H9 (cell line): ENCODE results near the gene ST3GAL5. TPM values are rescaled to one million over a fixed set of nuclear protein-coding genes. Genes with fewer than 3 reads are reported as not detected.

Experiments
- DNase-seq: peaks from one replicate; pipeline ENCODE4 v3.0.0-alpha.2; 2017
- H2AFZ ChIP-seq: one replicate; pipeline ENCODE4 v1.6.1; 2013; ENCODE audit warnings: mild to moderate bottlenecking, low read length, control low read depth, moderate library complexity
- H2AK5ac ChIP-seq: 2 replicates; pipeline ENCODE4 v1.6.1; 2013; ENCODE audit warnings: low read length, control low read depth, mixed read lengths; ENCODE audit not compliant: insufficient read length
- H2BK120ac ChIP-seq: one replicate; pipeline ENCODE4 v1.6.1; 2013; ENCODE audit warnings: low read depth, mild to moderate bottlenecking, low read length, control low read depth, inconsistent platforms; ENCODE audit not compliant: poor library complexity, severe bottlenecking
- H2BK12ac ChIP-seq: 2 replicates; pipeline ENCODE4 v1.6.1; 2013; ENCODE audit warnings: low read length, control low read depth, mixed read lengths, low read depth; ENCODE audit not compliant: insufficient read length
- H2BK15ac ChIP-seq: 2 replicates; pipeline ENCODE4 v1.6.1; 2013; ENCODE audit warnings: low read depth, low read length, control low read depth
- H2BK20ac ChIP-seq: one replicate; pipeline ENCODE4 v1.6.1; 2013; ENCODE audit warnings: low read depth, mild to moderate bottlenecking, low read length, control low read depth, inconsistent platforms; ENCODE audit not compliant: poor library complexity, severe bottlenecking
- H2BK5ac ChIP-seq: 2 replicates; pipeline ENCODE4 v1.6.1; 2013; ENCODE audit warnings: low read length, control low read depth, mixed read lengths; ENCODE audit not compliant: insufficient read length
- H3K14ac ChIP-seq: 2 replicates; pipeline ENCODE4 v1.6.1; 2013; ENCODE audit warnings: low read length, control low read depth; ENCODE audit not compliant: insufficient read depth
- H3K18ac ChIP-seq: 2 replicates; pipeline ENCODE4 v1.6.1; 2013; ENCODE audit warnings: low read depth, mild to moderate bottlenecking, mixed read lengths, low read length, control low read depth; ENCODE audit not compliant: insufficient read length
- H3K23ac ChIP-seq: 2 replicates; pipeline ENCODE4 v1.6.1; 2013; ENCODE audit warnings: low read length, control low read depth, mixed read lengths, low read depth; ENCODE audit not compliant: insufficient read length
- H3K23me2 ChIP-seq: 2 replicates; pipeline ENCODE4 v1.6.1; 2013; ENCODE audit warnings: low read depth, mild to moderate bottlenecking, mixed read lengths, low read length, control low read depth; ENCODE audit not compliant: insufficient read length, poor library complexity, severe bottlenecking
- H3K27ac ChIP-seq: 2 replicates; pipeline ENCODE4 v1.5.1; 2013; ENCODE audit warnings: low read length, control low read depth, mixed read lengths, low read depth; ENCODE audit not compliant: insufficient read length
- H3K27me3 ChIP-seq: 2 replicates; pipeline ENCODE4 v1.6.1; 2013; ENCODE audit warnings: low read length, control low read depth, inconsistent platforms; ENCODE audit not compliant: insufficient read depth
- H3K4ac ChIP-seq: 2 replicates; pipeline ENCODE4 v1.6.1; 2013; ENCODE audit warnings: low read depth, mild to moderate bottlenecking, control low read depth, inconsistent platforms, low read length, moderate library complexity
- H3K4me1 ChIP-seq: 2 replicates; pipeline ENCODE4 v1.6.1; 2013; ENCODE audit warnings: low read length, control low read depth, inconsistent platforms; ENCODE audit not compliant: insufficient read depth
- H3K4me2 ChIP-seq: 2 replicates; pipeline ENCODE4 v1.6.1; 2013; ENCODE audit warnings: low read length, control low read depth, mixed read lengths; ENCODE audit not compliant: insufficient read length, insufficient read depth
- H3K56ac ChIP-seq: 2 replicates; pipeline ENCODE4 v1.6.1; 2013; ENCODE audit warnings: low read depth, mild to moderate bottlenecking, mixed read lengths, low read length, control low read depth; ENCODE audit not compliant: insufficient read length
- H3K79me1 ChIP-seq: 2 replicates; pipeline ENCODE4 v1.6.1; 2013; ENCODE audit warnings: low read depth, mild to moderate bottlenecking, moderate library complexity, low read length, control low read depth, inconsistent platforms; ENCODE audit not compliant: insufficient read depth, poor library complexity, severe bottlenecking
- H3K79me2 ChIP-seq: 2 replicates; pipeline ENCODE4 v1.6.1; 2013; ENCODE audit warnings: low read length, control low read depth, inconsistent platforms; ENCODE audit not compliant: insufficient read depth
- H3K9ac ChIP-seq: 2 replicates; pipeline ENCODE4 v1.6.1; 2013; ENCODE audit warnings: low read length, control low read depth, mixed read lengths; ENCODE audit not compliant: insufficient read length; ENCODE audit errors: extremely low read depth
- H3K9me3 ChIP-seq: one replicate; pipeline ENCODE4 v1.6.1; 2013; ENCODE audit warnings: low read depth, low read length, inconsistent platforms; ENCODE audit not compliant: control insufficient read depth
- H3T11ph ChIP-seq: one replicate; pipeline ENCODE4 v1.6.1; 2013; ENCODE audit warnings: mild to moderate bottlenecking, low read length, control low read depth, inconsistent platforms
- H4K20me1 ChIP-seq: one replicate; pipeline ENCODE4 v1.6.1; 2013; ENCODE audit not compliant: control insufficient read depth, insufficient read length, insufficient read depth
- H4K5ac ChIP-seq: 2 replicates; pipeline ENCODE4 v1.6.1; 2013; ENCODE audit warnings: low read depth, mild to moderate bottlenecking, mixed read lengths, low read length, control low read depth; ENCODE audit not compliant: insufficient read length
- H4K8ac ChIP-seq: replicated peaks from 2 replicates; pipeline ENCODE4 v1.6.1; 2013; ENCODE audit warnings: low read length, control low read depth, mixed read lengths, low read depth; ENCODE audit not compliant: insufficient read length
- H4K91ac ChIP-seq: 2 replicates; pipeline ENCODE4 v1.6.1; 2013; ENCODE audit warnings: low read depth, mild to moderate bottlenecking, moderate library complexity, mixed read lengths, low read length, control low read depth; ENCODE audit not compliant: insufficient read length
- H3K27ac Mint-ChIP-seq, 3 experiments: 2 replicates in 2 of 3; 3 replicates in 1 of 3; pipeline ENCODE4 v1.8.0; 2020 to 2021; ENCODE audit warnings: mixed read lengths in 3 of 3, mild to moderate bottlenecking in 1 of 3, moderate library complexity in 1 of 3
- H3K27me3 Mint-ChIP-seq: 2 replicates; pipeline ENCODE4 v1.8.0; 2021; ENCODE audit warnings: low read depth, mild to moderate bottlenecking, moderate library complexity, mixed read lengths
- H3K36me3 Mint-ChIP-seq, 3 experiments: 2 replicates in 2 of 3; 3 replicates in 1 of 3; pipeline ENCODE4 v1.8.0; 2020 to 2021; ENCODE audit warnings: low read depth in 3 of 3, mixed read lengths in 3 of 3; ENCODE audit not compliant: insufficient read depth in 1 of 3
- H3K4me1 Mint-ChIP-seq, 2 experiments: 2 replicates each; pipeline ENCODE4 v1.8.0; 2020; ENCODE audit warnings: mixed read lengths in 2 of 2
- H3K4me3 Mint-ChIP-seq, 2 experiments: 2 replicates in 1 of 2; 3 replicates in 1 of 2; pipeline ENCODE4 v1.8.0; 2020 to 2021; ENCODE audit warnings: mild to moderate bottlenecking in 2 of 2, mixed read lengths in 2 of 2, moderate library complexity in 1 of 2
- H3K9me3 Mint-ChIP-seq, 2 experiments: 2 replicates in 1 of 2; 3 replicates in 1 of 2; pipeline ENCODE4 v1.8.0; 2020; ENCODE audit warnings: mild to moderate bottlenecking in 2 of 2, mixed read lengths in 2 of 2, moderate library complexity in 1 of 2
- CTCF ChIP-seq: fragments of 200-600 bp; sonication (generic); conservative IDR thresholded peaks from 3 replicates; pipeline ENCODE4 v1.8.0; 2021; ENCODE audit warnings: antibody characterized with exemption, mild to moderate bottlenecking
- WGBS: extraction: QIAGEN DNeasy Blood & Tissue Kit; methylation state at CpG from one replicate; pipeline ENCODE4 v1.1.7; 2013; ENCODE audit warnings: missing lambda C conversion rate, low lambda C conversion rate, mixed read lengths; ENCODE audit not compliant: insufficient read length; ENCODE audit errors: extremely low coverage; 5-methylcytosine and 5-hydroxymethylcytosine counted together
- total RNA-seq: library from RNA; stranded (reverse); gene quantifications from 2 replicates; pipeline ENCODE4 v1.2.1, GENCODE V29; 2021

ST3GAL5 gene
- total RNA-seq, 1 experiment from 2014 or later, result 3.3 TPM

DNA sequence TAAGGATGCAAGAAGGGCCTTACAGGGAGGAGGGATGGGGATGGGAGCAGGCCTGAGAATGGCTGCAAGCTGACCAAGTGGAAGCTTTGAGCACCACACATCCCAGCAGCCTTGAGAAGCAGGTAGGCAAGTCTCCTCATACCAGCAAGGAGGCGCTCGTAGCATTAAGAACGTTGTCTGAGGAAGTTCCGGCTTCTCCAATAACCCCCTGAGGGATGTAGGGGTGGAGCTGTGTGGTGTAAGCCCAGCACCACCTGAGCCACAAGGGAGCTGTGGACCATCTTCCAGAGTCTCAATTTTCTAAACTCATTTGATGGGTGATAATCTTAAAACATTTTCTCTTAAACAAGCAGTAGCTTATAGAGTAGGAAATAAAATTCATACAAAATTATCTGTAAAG lies 50.6 kb downstream of the ST3GAL5 start:
- Histone ChIP-seq H3K79me2 (no peaks in the 10 kb centered on the region), H2AFZ (no peak overlapping the region), H3K4me1 (no peaks in the 10 kb centered on the region), H3K14ac (no peak overlapping the region), H3K27ac (no peak overlapping the region), H2BK12ac (no peak overlapping the region), H4K20me1 (no peaks in the 10 kb centered on the region), H2BK20ac (no peak overlapping the region), H3T11ph (no peak overlapping the region), H3K56ac (no peak overlapping the region), H3K23me2 (no peaks in the 10 kb centered on the region), H2AK5ac (no peak overlapping the region), H4K8ac (no peak overlapping the region), H4K5ac (no peak overlapping the region), H3K9me3 (no peaks in the 10 kb centered on the region), H3K4me2 (no peak overlapping the region), H4K91ac (no peak overlapping the region), H2BK5ac (no peak overlapping the region), H2BK120ac (no peak overlapping the region), H2BK15ac (no peak overlapping the region), H3K9ac (no peak overlapping the region), H3K23ac (no peak overlapping the region), H3K18ac (no peak overlapping the region), H3K4ac (no peak overlapping the region), H3K79me1 (no peaks in the 10 kb centered on the region), H3K27me3 (no peaks in the 10 kb centered on the region)
- Mint-ChIP-seq H3K9me3 (no peaks in the 10 kb centered on the region; a peak in 1 of 5 replicates), H3K36me3 (peaks cover 0 to 4% (median 0%) of the 10 kb centered on the region in 3 experiments; a peak in 2 of 7 replicates), H3K4me3 (no peak overlapping the region), H3K4me1 (no peaks in the 10 kb centered on the region), H3K27me3 (peaks cover 3% of the 10 kb centered on the region; the same call in 1 of the 2 replicates), H3K27ac (no peak overlapping the region)
- WGBS, result no CpG with 5 or more reads among the region's 4 CpGs
- DNase-seq, result peak; percentile 70
- TF ChIP-seq CTCF, result peak; percentile 61
